SK-N-SH (cell line): ENCODE measurements around the gene ATP5F1D. TPM values are rescaled to one million over a fixed set of nuclear protein-coding genes. Genes with fewer than 3 reads are reported as not detected.

ENCODE experiments used
- CTCF ChIA-PET: fragments of 300-600, 350-600 bp; formaldehyde crosslinking; extraction: SDS; loops from one replicate; lab custom pipeline; 2021; lab: Yijun Ruan, JAX
- POLR2A ChIA-PET: fragments of 350-600 bp; sonication (Branson Sonifier 250); formaldehyde crosslinking; extraction: SDS; loops from one replicate; lab custom pipeline; 2020; ENCODE audit warnings: antibody characterized with exemption, inconsistent platforms; lab: Yijun Ruan, JAX
- DNase-seq: peaks from one replicate; pipeline ENCODE4 v3.0.0; 2012
- H2AFZ ChIP-seq: fragments of 200-600 bp; sonication (generic); 2 replicates; pipeline ENCODE4 v1.8.1; 2016; ENCODE audit warnings: antibody characterized with exemption, mild to moderate bottlenecking, low read depth
- H3F3A ChIP-seq: fragments of 200-600 bp; sonication (generic); replicated peaks from 2 replicates; pipeline ENCODE3; 2016; ENCODE audit warnings: antibody characterized with exemption, mild to moderate bottlenecking; ENCODE audit not compliant: insufficient read depth
- H3K27ac ChIP-seq, 2 experiments: fragments of 200-500 bp in 1 of 2; fragments of 200-600 bp in 1 of 2; sonication (Bioruptor generic) in 1 of 2; sonication (generic), shearing (Covaris generic) in 1 of 2; 2 replicates each; pipeline versions ENCODE4 v1.5.1 to v1.6.1; 2014 to 2016; ENCODE audit warnings: low read depth in 2 of 2, inconsistent platforms in 1 of 2, low read length in 1 of 2, mild to moderate bottlenecking in 1 of 2, mixed read lengths in 1 of 2
- H3K27me3 ChIP-seq: fragments of 200-600 bp; sonication (generic), shearing (Covaris generic); 2 replicates; pipeline ENCODE4 v1.6.1; 2016; ENCODE audit warnings: mixed run types; ENCODE audit not compliant: insufficient read depth
- H3K36me3 ChIP-seq, 2 experiments: fragments of 200-500 bp in 1 of 2; fragments of 200-600 bp in 1 of 2; sonication (Bioruptor generic) in 1 of 2; sonication (generic) in 1 of 2; replicated peaks in 1 of 2; 2 replicates each; pipeline versions ENCODE3 to v1.5.1; 2014 to 2016; ENCODE audit warnings: low read length in 1 of 2, mild to moderate bottlenecking in 1 of 2; ENCODE audit not compliant: insufficient read depth in 2 of 2, control insufficient read depth in 1 of 2
- H3K4me1 ChIP-seq, 2 experiments: fragments of 200-500 bp in 1 of 2; fragments of 200-600 bp in 1 of 2; sonication (Bioruptor generic) in 1 of 2; sonication (generic), shearing (Covaris generic) in 1 of 2; 2 replicates each; pipeline versions ENCODE4 v1.5.1 to v1.6.1; 2014 to 2016; ENCODE audit warnings: low read depth in 1 of 2, low read length in 1 of 2, mixed run types in 1 of 2; ENCODE audit not compliant: insufficient read depth in 2 of 2, control insufficient read depth in 1 of 2
- H3K4me2 ChIP-seq: fragments of 200-600 bp; sonication (generic), shearing (Covaris generic); 2 replicates; pipeline ENCODE4 v1.6.1; 2017; ENCODE audit warnings: mixed run types
- H3K4me3 ChIP-seq, 2 experiments: fragments of 200-500 bp in 1 of 2; fragments of 200-600 bp in 1 of 2; sonication (Bioruptor generic) in 1 of 2; sonication (generic), shearing (Covaris generic) in 1 of 2; 2 replicates each; pipeline versions ENCODE4 v1.5.1 to v1.8.1; 2014 to 2016; ENCODE audit warnings: low read depth in 2 of 2, inconsistent platforms in 1 of 2, low read length in 1 of 2, mild to moderate bottlenecking in 1 of 2, mixed read lengths in 1 of 2, moderate library complexity in 1 of 2
- H3K79me2 ChIP-seq: fragments of 200-600 bp; sonication (generic); 2 replicates; pipeline ENCODE4 v1.8.1; 2017; ENCODE audit warnings: mild to moderate bottlenecking; ENCODE audit not compliant: insufficient read depth
- H3K9ac ChIP-seq: fragments of 200-600 bp; sonication (generic); 2 replicates; pipeline ENCODE4 v1.6.1; 2017; ENCODE audit warnings: mixed run types
- H3K9me2 ChIP-seq: fragments of 200-600 bp; sonication (generic); 2 replicates; pipeline ENCODE4 v1.6.1; 2017; ENCODE audit warnings: mixed run types
- H3K9me3 ChIP-seq: fragments of 200-600 bp; sonication (generic); 2 replicates; pipeline ENCODE4 v1.6.1; 2017; ENCODE audit warnings: mixed run types, mild to moderate bottlenecking, moderate library complexity
- H4K20me1 ChIP-seq: fragments of 200-600 bp; sonication (generic); 2 replicates; pipeline ENCODE4 v1.6.1; 2017; ENCODE audit warnings: mild to moderate bottlenecking, mixed run types; ENCODE audit not compliant: insufficient read depth
- CTCF ChIP-seq: fragments of 200-600 bp; sonication (generic); IDR thresholded peaks from 2 replicates; pipeline ENCODE4 v1.6.1; 2017; ENCODE audit warnings: antibody characterized with exemption, mild to moderate bottlenecking, moderate library complexity
- EP300 ChIP-seq, 2 experiments: IDR thresholded peaks; 2 replicates each; pipeline versions ENCODE4 v1.4.0 to v1.6.1; 2012; ENCODE audit warnings: borderline replicate concordance in 1 of 2, low read depth in 1 of 2, low read length in 1 of 2
- EZH2phosphoT487 ChIP-seq: fragments of 200-600 bp; sonication (generic); IDR thresholded peaks from 2 replicates; pipeline ENCODE4 v1.6.1; 2017; ENCODE audit warnings: low read depth, mixed run types, mild to moderate bottlenecking, antibody characterized with exemption, moderate library complexity, borderline replicate concordance
- FOSL2 ChIP-seq: IDR thresholded peaks from 2 replicates; pipeline ENCODE4 v1.4.0; 2012; ENCODE audit warnings: low read depth, mild to moderate bottlenecking, moderate library complexity, borderline replicate concordance
- FOXJ3 ChIP-seq: sonication (generic); formaldehyde crosslinking; IDR thresholded peaks from 2 replicates; pipeline ENCODE4 v1.5.1; 2020; ENCODE audit warnings: mild to moderate bottlenecking, missing genetic modification reagents
- FOXM1 ChIP-seq: IDR thresholded peaks from 2 replicates; pipeline ENCODE4 v1.4.0; 2012; ENCODE audit warnings: low read depth, mild to moderate bottlenecking
- IRF3 ChIP-seq: fragments of 150-350 bp; IDR thresholded peaks from 2 replicates; pipeline ENCODE4 v1.6.1; 2016; ENCODE audit warnings: mild to moderate bottlenecking, low read depth, low read length
- JUND ChIP-seq: IDR thresholded peaks from 2 replicates; pipeline ENCODE4 v1.4.0; 2012
- MAX ChIP-seq: IDR thresholded peaks from 2 replicates; pipeline ENCODE4 v1.4.0; 2012; ENCODE audit warnings: low read depth
- MEF2A ChIP-seq: IDR thresholded peaks from 2 replicates; pipeline ENCODE4 v1.4.0; 2012; ENCODE audit warnings: low read depth, borderline replicate concordance
- MXI1 ChIP-seq: IDR thresholded peaks from 2 replicates; pipeline ENCODE4 v1.6.1; 2012; ENCODE audit warnings: mild to moderate bottlenecking, low read depth, low read length, improper control_type of control experiment
- PBX3 ChIP-seq: IDR thresholded peaks from 2 replicates; pipeline ENCODE4; 2012
- POLR2AphosphoS5 ChIP-seq: IDR thresholded peaks from 2 replicates; pipeline ENCODE4 v1.6.1; 2012; ENCODE audit warnings: low read depth, low read length
- RFX5 ChIP-seq: IDR thresholded peaks from 2 replicates; pipeline ENCODE4 v1.6.1; 2012; ENCODE audit warnings: mild to moderate bottlenecking, improper control_type of control experiment, low read length
- RXRA ChIP-seq: IDR thresholded peaks from 2 replicates; pipeline ENCODE4 v1.4.0; 2012; ENCODE audit warnings: low read depth, mild to moderate bottlenecking, borderline replicate concordance
- TAF1 ChIP-seq: IDR thresholded peaks from 2 replicates; pipeline ENCODE4 v1.6.1; 2012; ENCODE audit warnings: low read depth, mild to moderate bottlenecking, low read length, moderate library complexity, borderline replicate concordance
- TEAD4 ChIP-seq: IDR thresholded peaks from 2 replicates; pipeline ENCODE4 v1.4.0; 2012; ENCODE audit warnings: mild to moderate bottlenecking, borderline replicate concordance; ENCODE audit not compliant: insufficient read depth
- USF1 ChIP-seq: IDR thresholded peaks from 2 replicates; pipeline ENCODE4 v1.4.0; 2012; ENCODE audit warnings: low read depth, borderline replicate concordance
- WGBS: methylation state at CpG from one replicate; pipeline ENCODE4 v1.1.6; 2017; ENCODE audit warnings: low lambda C conversion rate; 5-methylcytosine and 5-hydroxymethylcytosine counted together
- polyA plus RNA-seq, 3 experiments: library from polyadenylated mRNA; depleted of rRNA; stranded (reverse); fragments of >200 nt; gene quantifications; 2 replicates each; pipeline ENCODE4 v1.2.3, GENCODE V29; 2012

Gene ATP5F1D
- polyA plus RNA-seq, 1 of the 3 experiments (the other 2 are of a cell fraction), result 226 TPM

GRCh38 chr19:1237754-1238368 lies 3.7 kb upstream of the ATP5F1D start, which contains the start of gene CBARP:
Gene CBARP (minus strand): TSS chr19:1238005. CDS start chr19:1236100, 1,905 bp downstream.
- Histone ChIP-seq H3K9me2 (no peaks in the 10 kb centered on the region), H3K4me2 (peak within 1 kb of the TSS; percentile 97), H3K79me2 (peaks cover 32% of the 10 kb centered on the region), H2AFZ (no peak within 1 kb of the TSS), H3K4me1 (peaks cover 5 to 31% of the 10 kb centered on the region in 2 experiments; a peak in 2 of 4 replicates), H3K9ac (peak within 1 kb of the TSS; percentile 66), H3K4me3 (peak within 1 kb of the TSS; percentile 74 to 87), H4K20me1 (peaks cover 13% of the 10 kb centered on the region; the same call in 1 of the 2 replicates), H3K9me3 (no peaks in the 10 kb centered on the region), H3K36me3 (peaks cover 0 to 26% of the 10 kb centered on the region in 2 experiments), H3F3A (peaks cover 27% of the 10 kb centered on the region), H3K27ac (peak within 1 kb of the TSS; percentile 38 to 88; a peak in 3 of 4 replicates), H3K27me3 (no peaks in the 10 kb centered on the region)
- CTCF ChIA-PET, result interaction anchor here (1.2 to 9.7 kb wide), 4 partner anchors 16 to 125 kb away, joined by 6 to 594 read pairs (median 42); partner anchors contain the start of gene CIRBP
- DNase-seq, result peak; percentile 91
- TF ChIP-seq TEAD4, result no peak
- TF ChIP-seq PBX3, result no peak
- no peak for TF ChIP-seq JUND
- TF ChIP-seq USF1, result peak; percentile 58; the same call in 1 of the 2 replicates
- no peak for TF ChIP-seq TAF1
- no peak for TF ChIP-seq MAX
- TF ChIP-seq POLR2AphosphoS5, result 0 out of 2 replicates have a peak, but pooled peaks have one; percentile 14
- POLR2A ChIA-PET, result interaction anchor here (4.3 kb wide), 1 partner anchor 32 kb away, joined by 49 read pairs; the partner anchor contains the start of gene CIRBP
- 19% methylated on average over 3 of the region's 87 CpGs for WGBS

- CTCF ChIA-PET, result interaction anchor here (0.9 to 9.7 kb wide), 6 partner anchors 17 to 126 kb away, joined by 3 to 594 read pairs (median 7); partner anchors contain the start of gene CIRBP
- Histone ChIP-seq H3F3A (peaks cover 31% of the 10 kb centered on the region), H3K9me2 (no peaks in the 10 kb centered on the region), H4K20me1 (peaks cover 13% of the 10 kb centered on the region; the same call in 1 of the 2 replicates), H2AFZ (no peak overlapping the region), H3K9ac (no peak overlapping the region), H3K4me1 (peaks cover 12 to 34% of the 10 kb centered on the region in 2 experiments; a peak in 2 of 4 replicates), H3K27ac (peak overlapping the region in 1 of 2 experiments; percentile 88; a peak in 2 of 4 replicates), H3K36me3 (peaks cover 0 to 19% of the 10 kb centered on the region in 2 experiments), H3K27me3 (no peaks in the 10 kb centered on the region), H3K9me3 (no peaks in the 10 kb centered on the region), H3K4me3 (peak overlapping the region in 1 of 2 experiments; percentile 87; a peak in 3 of 4 replicates), H3K79me2 (peaks cover 39% of the 10 kb centered on the region), H3K4me2 (peak overlapping the region; percentile 86)
- WGBS, result 83% methylated on average over 32 of the region's 34 CpGs
- DNase-seq, result no peak
- POLR2A ChIA-PET, result interaction anchor here (0.7 to 4.3 kb wide), 2 partner anchors 18 to 31 kb away, joined by 3 to 49 read pairs; partner anchors contain the start of gene CIRBP
- no peak for TF ChIP-seq FOSL2
- TF ChIP-seq TAF1, result no peak
- no peak for TF ChIP-seq EZH2phosphoT487
- no peak for TF ChIP-seq RXRA
- no peak for TF ChIP-seq EP300 (IDR thresholded peaks at IDR 0.05; ENCODE audit: borderline replicate concordance in 1 of 2, low read depth in 1 of 2, low read length in 1 of 2)
- TF ChIP-seq IRF3, result no peak
- TF ChIP-seq FOXJ3, result no peak
- no peak for TF ChIP-seq FOXM1
- TF ChIP-seq MXI1, result no peak
- TF ChIP-seq MEF2A, result no peak
- no peak for TF ChIP-seq CTCF
- no peak for TF ChIP-seq RFX5
Measured at GRCh38 chr19:1238369-1239303, 2.9 kb upstream of the ATP5F1D start.
